ENCODE data around the gene BCL2A1.

DNA sequence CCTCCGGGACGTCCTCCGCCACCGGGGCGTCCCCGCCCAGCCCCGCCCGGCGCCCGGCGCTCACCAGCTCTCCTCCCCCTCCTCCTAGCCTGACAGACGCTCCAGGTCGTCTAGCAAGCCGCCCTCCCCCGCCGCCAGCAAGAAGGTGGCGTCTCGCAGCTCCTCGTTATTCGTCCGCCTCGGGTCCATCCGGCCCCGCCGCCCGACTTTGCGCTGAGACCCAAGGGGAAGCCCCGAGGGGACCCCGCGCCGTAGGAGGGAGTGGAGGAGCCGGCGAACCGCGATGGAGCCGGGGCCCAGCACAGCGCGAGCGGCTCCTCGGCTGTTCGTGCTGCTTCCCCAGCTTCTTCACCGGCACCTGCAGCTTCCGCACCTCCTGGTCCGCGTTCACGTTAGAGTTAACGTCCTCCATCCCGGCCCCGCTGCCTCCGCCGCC, 47.9 kb downstream of the BCL2A1 start:
- TF ChIP-seq, protein P1, sequence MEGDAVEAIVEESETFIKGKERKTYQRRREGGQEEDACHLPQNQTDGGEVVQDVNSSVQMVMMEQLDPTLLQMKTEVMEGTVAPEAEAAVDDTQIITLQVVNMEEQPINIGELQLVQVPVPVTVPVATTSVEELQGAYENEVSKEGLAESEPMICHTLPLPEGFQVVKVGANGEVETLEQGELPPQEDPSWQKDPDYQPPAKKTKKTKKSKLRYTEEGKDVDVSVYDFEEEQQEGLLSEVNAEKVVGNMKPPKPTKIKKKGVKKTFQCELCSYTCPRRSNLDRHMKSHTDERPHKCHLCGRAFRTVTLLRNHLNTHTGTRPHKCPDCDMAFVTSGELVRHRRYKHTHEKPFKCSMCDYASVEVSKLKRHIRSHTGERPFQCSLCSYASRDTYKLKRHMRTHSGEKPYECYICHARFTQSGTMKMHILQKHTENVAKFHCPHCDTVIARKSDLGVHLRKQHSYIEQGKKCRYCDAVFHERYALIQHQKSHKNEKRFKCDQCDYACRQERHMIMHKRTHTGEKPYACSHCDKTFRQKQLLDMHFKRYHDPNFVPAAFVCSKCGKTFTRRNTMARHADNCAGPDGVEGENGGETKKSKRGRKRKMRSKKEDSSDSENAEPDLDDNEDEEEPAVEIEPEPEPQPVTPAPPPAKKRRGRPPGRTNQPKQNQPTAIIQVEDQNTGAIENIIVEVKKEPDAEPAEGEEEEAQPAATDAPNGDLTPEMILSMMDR (IDR thresholded peaks at IDR 0.05): no peak
- no peak for TF ChIP-seq POLR2A (IDR thresholded peaks at IDR 0.05)
